Measurements from ENCODE around the gene PAGR1. TPM values are rescaled to one million over a fixed set of nuclear protein-coding genes. Genes with fewer than 3 reads are reported as not detected.
A peak's percentile ranks its signal among the peaks of the same experiment; 100 is the strongest.

Gene PAGR1
- total and polyA plus RNA-seq, 2 experiments from 2014 or later: 19.3 to 23.6 TPM

DNA sequence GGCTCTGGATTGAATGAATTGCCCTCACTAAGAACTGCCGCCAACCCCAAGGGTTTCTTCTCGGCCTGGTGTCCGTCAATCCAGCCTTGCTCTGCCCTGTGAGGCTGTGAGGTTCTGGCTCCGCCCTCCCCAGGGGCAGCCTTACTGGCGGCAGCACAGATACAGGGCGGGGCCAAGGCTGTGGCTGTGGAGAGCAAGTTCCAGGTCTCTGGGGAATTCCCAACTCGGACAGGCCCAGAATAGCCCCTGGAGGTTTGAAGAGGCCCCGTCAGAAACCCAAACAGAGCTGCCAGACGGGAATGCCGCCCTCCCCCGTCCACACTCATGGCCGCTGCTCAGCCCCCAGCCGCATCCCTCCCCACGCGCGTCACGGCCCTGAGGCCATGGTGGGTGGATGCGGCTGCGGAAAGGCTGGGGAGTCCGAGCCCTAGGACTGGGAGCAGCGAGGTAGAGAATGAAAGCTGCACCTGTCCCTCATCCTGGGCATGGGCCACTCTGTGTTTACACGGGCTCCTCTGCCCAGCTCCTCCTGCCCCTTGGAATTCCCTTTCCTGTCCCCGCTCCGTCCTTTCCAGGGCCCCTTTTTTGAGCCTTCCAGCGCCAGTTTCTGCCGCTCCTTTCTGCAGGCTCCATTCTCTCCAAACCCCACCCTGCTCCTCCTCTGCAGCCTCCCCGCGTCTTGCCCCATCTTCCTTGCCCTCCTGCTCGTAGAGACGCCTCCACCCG lies 4.6 kb upstream of the PAGR1 start:
- Histone ChIP-seq H3K9me3 (ENCODE audit: low read depth) (no peaks in the 10 kb centered on the region), H2AFZ (peak overlapping the region; percentile 72), H4K20me1 (ENCODE audit: insufficient read depth) (no peaks in the 10 kb centered on the region), H3K9ac (peak overlapping the region; percentile 71), H3K4me3 (peak overlapping the region; percentile 77), H3K27me3 (replicated peaks; ENCODE audit: insufficient read depth) (no peaks in the 10 kb centered on the region), H3F3A (ENCODE audit: insufficient read depth) (peaks cover 20% of the 10 kb centered on the region; the same call in 1 of the 2 replicates), H3K9me2 (ENCODE audit: insufficient read depth) (no peaks in the 10 kb centered on the region), H3K4me1 (ENCODE audit: insufficient read depth) (peaks cover 29% of the 10 kb centered on the region), H3K27ac (peak overlapping the region; percentile 74), H3K36me3 (ENCODE audit: low read depth) (no peaks in the 10 kb centered on the region), H3K79me2 (ENCODE audit: insufficient read depth) (peaks cover 22% of the 10 kb centered on the region), H3K4me2 (ENCODE audit: unreplicated experiment) (peak overlapping the region; percentile 89)
- peak; percentile 99 for DNase-seq
- 0 to 1% methylated on average over 20 to 31 of the region's 31 CpGs for WGBS, 2 experiments (ENCODE audit: low coverage in 1 of 2, low lambda C conversion rate in 2 of 2, missing lambda C conversion rate in 2 of 2)
- in situ Hi-C loops (cut with MboI): loop anchor here (10.0 kb wide), 1 partner anchor 203 kb away; the partner anchor contains the start of gene DOC2A
- TF ChIP-seq EZH2phosphoT487 (IDR thresholded peaks at IDR 0.05; ENCODE audit: insufficient read depth, low read depth): no peak
- TF ChIP-seq EZH2 (IDR thresholded peaks at IDR 0.05; ENCODE audit: insufficient read depth, poor library complexity, severe bottlenecking): no peak

DNA sequence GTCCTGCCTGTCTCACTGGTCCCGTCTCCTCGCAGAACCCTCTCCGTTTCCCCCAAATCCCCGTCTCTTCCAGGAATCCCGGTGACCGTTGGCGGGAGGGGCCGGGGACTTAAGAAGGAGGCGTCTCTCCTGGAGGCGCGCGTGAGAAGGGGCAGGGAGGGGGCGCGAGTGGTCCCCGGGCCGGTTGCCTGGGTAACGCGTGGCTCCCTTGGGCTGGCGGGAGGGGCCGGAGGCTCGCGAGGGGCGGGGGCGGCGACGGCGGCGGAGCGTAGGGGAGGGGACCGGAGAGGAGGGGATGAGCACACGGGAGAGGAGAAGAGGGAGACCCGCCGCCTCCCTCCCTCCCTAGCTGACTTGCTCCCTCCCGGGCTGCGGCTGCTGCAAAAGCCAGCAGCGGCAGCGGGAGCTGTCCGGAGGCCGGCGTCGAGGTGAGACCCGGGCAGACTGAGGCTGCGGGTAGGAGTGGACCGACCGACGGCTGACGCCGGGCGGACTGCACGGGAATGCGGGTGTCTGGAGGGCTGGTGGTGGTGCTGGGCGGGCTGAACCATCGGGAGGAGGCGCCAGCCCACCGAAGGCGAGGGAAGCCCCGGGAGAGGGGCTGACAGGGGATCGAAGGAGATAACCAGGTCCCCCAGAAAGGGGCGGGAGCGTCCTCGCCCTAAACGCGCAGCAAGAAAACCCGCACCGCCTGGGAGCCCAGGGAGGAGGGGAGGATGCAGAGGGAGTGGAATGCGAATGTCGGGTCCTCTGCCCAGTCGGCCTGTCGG lies 3.9 kb upstream of the PAGR1 start, which contains the start of gene PRRT2:
Gene PRRT2, plus strand, starts transcription at position 298 of the 770 bp plus-strand sequence. CDS start 862 bp downstream, outside the sequence.
- in situ Hi-C loops (cut with MboI): loop anchor here (10.0 kb wide), 1 partner anchor 203 kb away; the partner anchor contains the start of gene DOC2A
- peak; percentile 80 for DNase-seq
- H2AFZ ChIP-seq: peak within 1 kb of the TSS; percentile 72
- no peaks in the 10 kb centered on the region for H3K36me3 ChIP-seq (ENCODE audit: low read depth)
- H3K9ac ChIP-seq: peak within 1 kb of the TSS; percentile 71
- H3F3A ChIP-seq (ENCODE audit: insufficient read depth): peaks cover 20% of the 10 kb centered on the region; the same call in 1 of the 2 replicates
- H3K79me2 ChIP-seq (ENCODE audit: insufficient read depth): peaks cover 27% of the 10 kb centered on the region
- H3K9me2 ChIP-seq (ENCODE audit: insufficient read depth): no peaks in the 10 kb centered on the region
- H3K4me2 ChIP-seq (ENCODE audit: unreplicated experiment): peak within 1 kb of the TSS; percentile 89
- H4K20me1 ChIP-seq (ENCODE audit: insufficient read depth): no peaks in the 10 kb centered on the region
- H3K9me3 ChIP-seq (ENCODE audit: low read depth): no peaks in the 10 kb centered on the region
- peak within 1 kb of the TSS; percentile 74 for H3K27ac ChIP-seq
- H3K27me3 ChIP-seq (replicated peaks; ENCODE audit: insufficient read depth): no peaks in the 10 kb centered on the region
- peaks cover 29% of the 10 kb centered on the region for H3K4me1 ChIP-seq (ENCODE audit: insufficient read depth)
- WGBS, 2 experiments (ENCODE audit: low coverage in 1 of 2, low lambda C conversion rate in 2 of 2, missing lambda C conversion rate in 2 of 2): 3% methylated on average over 38 to 69 of the region's 69 CpGs
- TF ChIP-seq EZH2phosphoT487 (IDR thresholded peaks at IDR 0.05; ENCODE audit: insufficient read depth, low read depth) (no peak), EZH2 (IDR thresholded peaks at IDR 0.05; ENCODE audit: insufficient read depth, poor library complexity, severe bottlenecking) (no peak)
- peak within 1 kb of the TSS; percentile 77 for H3K4me3 ChIP-seq

DNA sequence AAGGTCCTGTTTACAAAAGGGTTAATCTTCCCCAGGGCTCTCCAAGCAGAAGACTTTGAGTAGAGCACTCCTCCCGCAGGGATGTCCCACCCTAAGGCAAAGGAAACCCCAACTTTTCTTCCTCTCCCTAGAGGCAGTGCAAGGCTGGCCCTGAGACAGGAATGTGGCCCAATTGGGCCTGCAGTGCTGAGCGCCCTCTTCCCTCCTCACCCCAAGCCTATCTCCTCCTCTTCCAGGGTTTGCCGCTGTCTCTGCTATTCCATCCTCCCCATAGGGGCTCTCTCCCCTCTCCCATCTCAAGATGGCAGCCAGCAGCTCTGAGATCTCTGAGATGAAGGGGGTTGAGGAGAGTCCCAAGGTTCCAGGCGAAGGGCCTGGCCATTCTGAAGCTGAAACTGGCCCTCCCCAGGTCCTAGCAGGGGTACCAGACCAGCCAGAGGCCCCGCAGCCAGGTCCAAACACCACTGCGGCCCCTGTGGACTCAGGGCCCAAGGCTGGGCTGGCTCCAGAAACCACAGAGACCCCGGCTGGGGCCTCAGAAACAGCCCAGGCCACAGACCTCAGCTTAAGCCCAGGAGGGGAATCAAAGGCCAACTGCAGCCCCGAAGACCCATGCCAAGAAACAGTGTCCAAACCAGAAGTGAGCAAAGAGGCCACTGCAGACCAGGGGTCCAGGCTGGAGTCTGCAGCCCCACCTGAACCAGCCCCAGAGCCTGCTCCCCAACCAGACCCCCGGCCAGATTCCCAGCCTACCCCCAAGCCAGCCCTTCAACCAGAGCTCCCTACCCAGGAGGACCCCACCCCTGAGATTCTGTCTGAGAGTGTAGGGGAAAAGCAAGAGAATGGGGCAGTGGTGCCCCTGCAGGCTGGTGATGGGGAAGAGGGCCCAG lies 3.0 kb upstream of the PAGR1 start:
- H3K36me3 ChIP-seq (ENCODE audit: low read depth): no peaks in the 10 kb centered on the region
- TF ChIP-seq EZH2 (IDR thresholded peaks at IDR 0.05; ENCODE audit: insufficient read depth, poor library complexity, severe bottlenecking) (no peak), EZH2phosphoT487 (IDR thresholded peaks at IDR 0.05; ENCODE audit: insufficient read depth, low read depth) (no peak)
- H3F3A ChIP-seq (ENCODE audit: insufficient read depth): peaks cover 20% of the 10 kb centered on the region; the same call in 1 of the 2 replicates
- in situ Hi-C loops (cut with MboI): loop anchor here (10.0 kb wide), 1 partner anchor 202 kb away; the partner anchor contains the start of gene DOC2A
- no peak overlapping the region for H2AFZ ChIP-seq
- no peaks in the 10 kb centered on the region for H4K20me1 ChIP-seq (ENCODE audit: insufficient read depth)
- no peaks in the 10 kb centered on the region for H3K9me2 ChIP-seq (ENCODE audit: insufficient read depth)
- H3K4me1 ChIP-seq (ENCODE audit: insufficient read depth): peaks cover 36% of the 10 kb centered on the region
- peak overlapping the region; percentile 89 for H3K4me2 ChIP-seq (ENCODE audit: unreplicated experiment)
- DNase-seq: no peak
- WGBS, 2 experiments (ENCODE audit: low coverage in 1 of 2, low lambda C conversion rate in 2 of 2, missing lambda C conversion rate in 2 of 2): 76 to 82% methylated on average over 8 to 9 of the region's 9 CpGs
- no peaks in the 10 kb centered on the region for H3K27me3 ChIP-seq (replicated peaks; ENCODE audit: insufficient read depth)
- H3K9me3 ChIP-seq (ENCODE audit: low read depth): no peaks in the 10 kb centered on the region
- no peak overlapping the region for H3K27ac ChIP-seq
- H3K9ac ChIP-seq: peak overlapping the region; percentile 71; the same call in 1 of the 2 replicates
- H3K4me3 ChIP-seq: peak overlapping the region; percentile 77
- peaks cover 35% of the 10 kb centered on the region for H3K79me2 ChIP-seq (ENCODE audit: insufficient read depth)
